Measurements from ENCODE around the gene LSAMP. TPM values are rescaled to one million over a fixed set of nuclear protein-coding genes. Genes with fewer than 3 reads are reported as not detected.
"Not testable (repeated sequence)": the region's sequence is repeated elsewhere in the genome, so short reads cannot be mapped to it uniquely, and the experiment has no call there.

Gene LSAMP
- total and polyA plus RNA-seq, 3 donors from 2014 or later: 3.1 to 10.3 (median 9.1) TPM

DNA sequence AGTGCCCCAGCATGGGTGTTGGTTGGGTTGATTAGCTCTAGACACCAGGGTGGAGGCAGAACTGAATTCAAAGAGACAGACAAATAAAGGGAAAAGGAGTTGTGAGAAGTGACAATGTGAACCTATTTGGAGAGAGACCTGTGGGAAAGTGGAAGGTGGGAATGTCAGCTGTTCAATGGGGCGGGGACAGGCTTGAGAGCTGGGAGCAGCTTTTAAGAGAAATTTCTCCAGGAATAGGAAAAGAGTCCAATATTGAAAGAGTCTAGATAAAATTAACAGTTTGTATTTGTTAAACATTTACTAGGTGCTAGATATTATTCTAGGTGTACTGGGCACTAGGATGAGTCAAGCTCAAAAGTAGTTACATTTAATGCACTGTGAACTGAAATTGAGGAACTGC is 596.6 kb downstream of the LSAMP start:
- Histone ChIP-seq H3K27ac (no peak overlapping the region), H3K4me3 (no peak overlapping the region), H3K36me3 (ENCODE audit: low read depth, missing control alignments) (no peaks in the 10 kb centered on the region), H3K9me3 (no peaks in the 10 kb centered on the region), H3K4me1 (no peaks in the 10 kb centered on the region), H3K27me3 (no peaks in the 10 kb centered on the region)
- intact Hi-C loops (cut with DNase I; ENCODE audit: low total_unique reads): no loop called here
- no peak for DNase-seq
- 82 to 88% methylated on average over 1 of the region's 1 CpG for WGBS, 2 donors
- TF ChIP-seq POLR2A (IDR thresholded peaks at IDR 0.05): no peak
- TF ChIP-seq, protein P1, sequence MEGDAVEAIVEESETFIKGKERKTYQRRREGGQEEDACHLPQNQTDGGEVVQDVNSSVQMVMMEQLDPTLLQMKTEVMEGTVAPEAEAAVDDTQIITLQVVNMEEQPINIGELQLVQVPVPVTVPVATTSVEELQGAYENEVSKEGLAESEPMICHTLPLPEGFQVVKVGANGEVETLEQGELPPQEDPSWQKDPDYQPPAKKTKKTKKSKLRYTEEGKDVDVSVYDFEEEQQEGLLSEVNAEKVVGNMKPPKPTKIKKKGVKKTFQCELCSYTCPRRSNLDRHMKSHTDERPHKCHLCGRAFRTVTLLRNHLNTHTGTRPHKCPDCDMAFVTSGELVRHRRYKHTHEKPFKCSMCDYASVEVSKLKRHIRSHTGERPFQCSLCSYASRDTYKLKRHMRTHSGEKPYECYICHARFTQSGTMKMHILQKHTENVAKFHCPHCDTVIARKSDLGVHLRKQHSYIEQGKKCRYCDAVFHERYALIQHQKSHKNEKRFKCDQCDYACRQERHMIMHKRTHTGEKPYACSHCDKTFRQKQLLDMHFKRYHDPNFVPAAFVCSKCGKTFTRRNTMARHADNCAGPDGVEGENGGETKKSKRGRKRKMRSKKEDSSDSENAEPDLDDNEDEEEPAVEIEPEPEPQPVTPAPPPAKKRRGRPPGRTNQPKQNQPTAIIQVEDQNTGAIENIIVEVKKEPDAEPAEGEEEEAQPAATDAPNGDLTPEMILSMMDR (IDR thresholded peaks at IDR 0.05): no peak

GRCh38 chr3:115845986-115846385 is 599.3 kb downstream of the LSAMP start:
- TF ChIP-seq, protein P1 (IDR thresholded peaks at IDR 0.05): no peak
- TF ChIP-seq POLR2A (IDR thresholded peaks at IDR 0.05): no peak
- DNase-seq: no peak
- 0 to 69% methylated on average over 1 of the region's 1 CpG for WGBS, 2 donors
- Histone ChIP-seq H3K27me3 (no peaks in the 10 kb centered on the region), H3K9me3 (no peaks in the 10 kb centered on the region), H3K4me1 (no peaks in the 10 kb centered on the region), H3K4me3 (no peak overlapping the region), H3K27ac (no peak overlapping the region), H3K36me3 (ENCODE audit: low read depth, missing control alignments) (no peaks in the 10 kb centered on the region)
- intact Hi-C loops (cut with DNase I; ENCODE audit: low total_unique reads): no loop called here

DNA sequence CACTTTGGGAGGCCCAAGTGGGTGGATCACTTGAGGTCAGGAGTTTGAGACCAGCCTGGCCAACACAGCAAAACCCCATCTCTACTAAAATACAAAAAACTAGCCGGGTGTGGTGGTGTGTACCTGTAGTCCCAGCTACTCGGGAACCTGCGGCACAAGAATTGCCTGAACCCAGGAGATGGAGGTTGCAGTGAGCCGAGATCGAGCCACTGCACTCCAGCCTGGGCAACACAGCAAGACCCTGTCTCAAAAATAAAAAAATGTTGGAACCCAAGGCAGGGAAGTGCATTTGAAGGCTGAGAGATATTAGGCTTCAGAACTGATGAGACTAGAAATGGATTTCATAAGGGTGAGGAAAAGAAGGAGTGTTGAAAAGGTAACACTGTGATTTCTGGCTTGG is 600.6 kb downstream of the LSAMP start:
- H3K27me3 ChIP-seq; H3K9me3 ChIP-seq; intact Hi-C loops (cut with DNase I; ENCODE audit: low total_unique reads); H3K27ac ChIP-seq; DNase-seq; H3K4me3 ChIP-seq; H3K4me1 ChIP-seq; H3K36me3 ChIP-seq (ENCODE audit: low read depth, missing control alignments): not testable (repeated sequence)
- 73 to 98% methylated on average over 5 of the region's 5 CpGs for WGBS, 2 donors

DNA sequence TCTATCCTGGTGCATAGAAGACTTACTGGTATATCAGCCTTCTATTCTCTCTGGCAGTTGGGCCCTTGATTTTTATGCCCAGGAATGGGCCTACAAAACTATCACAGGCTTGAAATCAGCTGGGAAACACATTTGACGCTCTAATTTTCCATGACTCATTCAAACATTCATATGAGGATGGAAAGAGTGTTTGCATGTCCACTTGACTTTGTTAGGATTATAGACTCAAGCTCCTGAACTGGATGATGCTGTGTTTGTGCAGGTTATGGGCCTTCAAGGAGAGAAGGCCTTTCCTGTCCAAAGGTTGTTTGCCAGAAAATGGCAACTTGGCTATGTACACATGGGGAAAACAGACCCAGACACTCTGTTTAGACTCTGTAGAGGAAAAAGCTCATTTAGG is 602.1 kb downstream of the LSAMP start:
- H3K9me3 ChIP-seq: no peaks in the 10 kb centered on the region
- no peaks in the 10 kb centered on the region for H3K27me3 ChIP-seq
- DNase-seq: no peak
- H3K4me3 ChIP-seq: no peak overlapping the region
- H3K27ac ChIP-seq: no peak overlapping the region
- TF ChIP-seq, protein P1 (IDR thresholded peaks at IDR 0.05): no peak
- TF ChIP-seq POLR2A (IDR thresholded peaks at IDR 0.05): no peak
- WGBS, 2 donors: 88 to 93% methylated on average over 1 of the region's 1 CpG
- H3K4me1 ChIP-seq: no peaks in the 10 kb centered on the region
- no peaks in the 10 kb centered on the region for H3K36me3 ChIP-seq (ENCODE audit: low read depth, missing control alignments)
- intact Hi-C loops (cut with DNase I; ENCODE audit: low total_unique reads): no loop called here

DNA sequence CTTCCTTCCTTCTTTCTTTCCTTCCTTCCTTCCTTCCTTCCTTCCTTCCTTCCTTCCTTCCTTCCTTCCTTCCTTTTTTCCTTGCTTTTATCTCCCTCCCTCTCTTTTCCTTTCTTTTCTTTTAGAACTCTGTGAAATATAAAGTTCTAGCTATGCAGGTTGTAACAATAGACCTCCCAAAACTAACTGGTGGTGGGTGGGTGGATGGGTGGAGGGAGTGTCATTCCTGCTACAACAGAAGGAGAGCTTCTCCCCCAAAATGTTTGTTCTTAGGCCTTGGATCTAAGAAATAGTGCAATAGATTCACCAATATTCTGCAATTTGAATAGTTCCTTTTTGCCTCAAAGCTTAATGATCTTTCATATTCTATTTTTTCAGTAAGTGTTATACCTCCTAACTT is 606.0 kb downstream of the LSAMP start:
- TF ChIP-seq, protein P1 (IDR thresholded peaks at IDR 0.05): no peak
- TF ChIP-seq POLR2A (IDR thresholded peaks at IDR 0.05): no peak
- H3K4me3 ChIP-seq: no peak overlapping the region

More for the DNA sequence above, 606.0 kb downstream of the LSAMP start:
- Histone ChIP-seq H3K27ac (no peak overlapping the region), H3K4me1 (no peaks in the 10 kb centered on the region), H3K27me3 (no peaks in the 10 kb centered on the region), H3K36me3 (ENCODE audit: low read depth, missing control alignments) (no peaks in the 10 kb centered on the region), H3K9me3 (no peaks in the 10 kb centered on the region)
- intact Hi-C loops (cut with DNase I; ENCODE audit: low total_unique reads): no loop called here
- DNase-seq: no peak
